ENCODE data around the gene GLIPR2. TPM values are rescaled to one million over a fixed set of nuclear protein-coding genes. Genes with fewer than 3 reads are reported as not detected.
"Not testable (repeated sequence)": the region's sequence is repeated elsewhere in the genome, so short reads cannot be mapped to it uniquely, and the experiment has no call there.

The GLIPR2 gene
- total RNA-seq, 2 experiments from 2014 or later = 56.5 to 58.1 TPM

DNA sequence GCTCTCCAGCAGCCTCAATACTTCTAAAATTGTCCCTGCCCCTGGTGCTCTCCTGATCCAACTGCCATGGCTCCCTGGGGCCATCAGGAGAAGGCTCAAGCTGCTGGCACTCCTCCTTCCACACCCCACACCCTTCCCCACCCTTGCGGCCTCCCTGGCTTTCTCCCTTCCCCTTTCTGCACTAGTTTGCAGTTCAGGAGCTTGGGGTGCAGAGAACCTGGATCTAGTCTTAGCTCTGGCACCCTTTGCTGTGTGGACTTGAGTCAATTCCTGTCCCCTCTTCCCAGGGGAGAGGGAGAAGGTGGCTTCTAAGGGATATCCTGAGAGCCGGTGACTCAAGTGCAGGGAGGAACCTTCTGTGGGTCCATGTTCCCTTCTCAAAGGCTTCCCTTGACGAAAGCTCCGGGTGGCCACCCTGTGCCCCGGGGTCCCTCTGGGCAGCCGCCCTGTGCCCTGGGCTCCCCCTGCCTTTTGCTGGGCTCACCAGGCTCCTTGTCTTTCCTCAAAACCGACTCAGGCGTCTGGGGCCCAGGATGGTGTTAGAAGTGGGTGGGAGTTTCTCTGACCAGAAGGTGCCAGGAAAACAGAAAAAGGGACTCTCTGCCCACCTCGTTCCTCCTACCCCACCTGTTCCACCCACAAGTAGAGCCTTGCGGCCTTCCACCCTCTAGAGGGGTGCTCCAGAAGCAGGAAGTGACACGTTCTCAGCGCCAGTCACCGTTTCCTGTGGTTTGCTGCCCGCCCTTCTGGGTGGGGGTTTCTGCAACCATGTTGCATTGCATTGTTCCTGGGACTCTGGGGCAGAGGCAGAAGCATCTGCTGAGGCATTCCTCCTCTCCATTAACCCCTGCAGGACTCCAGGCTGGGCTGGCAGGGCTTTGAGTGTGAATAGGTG is 15.0 kb downstream of the GLIPR2 start:
- Mint-ChIP-seq H3K4me3 (peak overlapping the region; percentile 75), H3K27me3 (no peaks in the 10 kb centered on the region), H3K27ac (peak overlapping the region; percentile 88), H3K4me1 (peaks cover 62% of the 10 kb centered on the region), H3K36me3 (peaks cover 40% of the 10 kb centered on the region), H3K9me3 (no peaks in the 10 kb centered on the region)
- DNase-seq (peak; percentile 84), ATAC-seq (ENCODE audit: low read depth) (peak; percentile 91)
- POLR2A ChIA-PET = interaction anchor here (0.6 to 3.7 kb wide), 7 partner anchors 9 to 39 kb away, joined by 3 to 24 read pairs (median 4); partner anchors contain the start of gene GLIPR2

DNA sequence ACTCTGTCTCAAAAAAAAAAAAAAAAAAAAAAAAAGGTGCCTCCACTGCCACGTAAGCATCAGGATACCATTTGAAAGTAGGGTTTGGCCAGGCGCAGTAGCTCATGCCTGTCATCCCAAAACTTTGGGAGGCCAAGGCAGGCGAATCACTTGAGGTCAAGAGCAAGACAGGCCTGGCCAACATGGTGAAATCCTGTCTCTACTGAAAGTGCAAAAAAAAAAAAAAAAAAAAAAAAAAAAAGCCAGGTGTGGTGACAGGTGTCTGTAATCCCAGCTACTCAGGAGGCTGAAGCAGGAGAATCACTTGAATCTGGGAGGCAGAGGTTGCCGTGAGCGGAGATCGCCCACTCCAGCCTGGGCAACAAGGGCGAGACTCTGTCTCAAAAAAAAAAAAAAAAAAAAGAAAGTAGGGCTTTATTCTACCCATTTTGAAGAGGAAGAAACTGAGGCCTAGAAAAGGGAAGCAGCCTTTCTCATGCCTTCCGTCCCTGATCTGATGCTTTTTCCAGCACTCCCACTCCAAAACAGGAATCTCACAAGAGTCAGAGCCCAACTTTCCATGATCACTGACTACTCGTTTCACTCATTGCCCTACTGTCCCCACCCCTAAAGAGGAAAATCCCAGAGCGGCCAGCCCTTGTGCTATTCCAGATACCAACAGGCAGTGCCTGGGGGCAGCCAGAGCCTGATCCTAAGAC is 16.4 kb downstream of the GLIPR2 start:
- Mint-ChIP-seq H3K27ac (peak overlapping the region; percentile 88), H3K27me3 (no peaks in the 10 kb centered on the region), H3K9me3 (no peaks in the 10 kb centered on the region), H3K36me3 (peaks cover 39% of the 10 kb centered on the region), H3K4me3 (no peak overlapping the region), H3K4me1 (peaks cover 53% of the 10 kb centered on the region)
- DNase-seq = no peak
- ATAC-seq (ENCODE audit: low read depth) = no peak
- POLR2A ChIA-PET = interaction anchor here (0.6 to 3.7 kb wide), 5 partner anchors 10 to 27 kb away, joined by 3 to 24 read pairs (median 8); partner anchors contain the start of gene GLIPR2

DNA sequence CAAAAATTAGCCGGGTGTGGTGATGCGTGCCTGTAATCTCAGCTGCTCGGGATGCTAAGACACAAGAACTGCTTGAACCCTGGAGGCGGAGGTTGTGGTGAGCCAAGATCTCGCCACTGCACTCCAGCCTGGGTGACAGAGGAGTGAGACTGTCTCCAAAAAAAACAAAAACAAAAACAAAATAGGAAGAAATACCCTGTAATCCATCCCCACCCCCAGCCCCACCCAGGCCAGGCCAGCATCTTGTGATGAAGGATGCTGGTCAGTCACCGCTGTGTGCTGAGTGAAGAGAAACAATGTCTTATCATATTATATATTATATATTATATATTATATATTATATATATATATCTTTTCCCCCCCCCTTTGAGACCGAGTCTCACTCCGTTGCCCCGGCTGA is 17.2 kb downstream of the GLIPR2 start:
- no peaks in the 10 kb centered on the region for H3K9me3 Mint-ChIP-seq
- peaks cover 46% of the 10 kb centered on the region for H3K36me3 Mint-ChIP-seq
- no peak for DNase-seq
- H3K4me1 Mint-ChIP-seq = peaks cover 49% of the 10 kb centered on the region
- no peaks in the 10 kb centered on the region for H3K27me3 Mint-ChIP-seq
- ATAC-seq (ENCODE audit: low read depth) = no peak
- no peak overlapping the region for H3K27ac Mint-ChIP-seq
- no peak overlapping the region for H3K4me3 Mint-ChIP-seq
- POLR2A ChIA-PET = no interaction called here

DNA sequence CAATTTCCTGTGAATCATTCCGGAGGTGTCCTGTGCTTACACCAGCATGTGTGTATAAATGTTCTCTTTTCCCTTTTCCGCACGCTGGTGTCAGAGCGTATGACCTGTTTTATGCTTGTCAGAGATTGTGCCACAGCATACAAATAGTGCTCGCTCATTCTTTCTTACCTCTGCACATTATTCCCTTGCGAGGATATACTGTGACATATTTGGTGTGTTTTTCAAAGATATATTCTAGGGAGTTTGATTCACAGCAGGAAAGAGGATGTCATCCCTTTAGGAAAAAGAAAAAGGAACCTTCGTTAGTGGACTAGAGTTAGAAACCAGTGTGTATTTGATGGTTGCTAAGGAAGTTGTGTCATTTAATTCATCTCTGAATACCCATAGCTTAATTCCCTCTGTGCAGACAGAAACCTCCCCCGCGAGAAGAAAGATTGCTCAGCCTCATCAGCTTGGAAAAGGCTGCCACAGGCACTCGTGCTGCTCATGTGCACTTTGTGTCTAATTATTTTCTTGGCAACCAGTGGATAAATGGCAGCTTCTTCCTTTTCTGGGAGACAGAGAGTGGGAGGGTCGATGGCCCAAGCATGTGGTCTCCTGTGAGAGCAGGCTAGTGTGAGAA is 17.9 kb downstream of the GLIPR2 start:
- no peak overlapping the region for H3K4me3 Mint-ChIP-seq
- H3K27ac Mint-ChIP-seq = no peak overlapping the region
- peaks cover 48% of the 10 kb centered on the region for H3K4me1 Mint-ChIP-seq
- no peak for ATAC-seq (ENCODE audit: low read depth)
- POLR2A ChIA-PET = interaction anchor here (0.9 to 1.2 kb wide), 2 partner anchors 10 to 18 kb away, joined by 3 read pairs; partner anchors contain the start of gene GLIPR2
- no peaks in the 10 kb centered on the region for H3K9me3 Mint-ChIP-seq
- peaks cover 53% of the 10 kb centered on the region for H3K36me3 Mint-ChIP-seq
- no peaks in the 10 kb centered on the region for H3K27me3 Mint-ChIP-seq
- no peak for DNase-seq

DNA sequence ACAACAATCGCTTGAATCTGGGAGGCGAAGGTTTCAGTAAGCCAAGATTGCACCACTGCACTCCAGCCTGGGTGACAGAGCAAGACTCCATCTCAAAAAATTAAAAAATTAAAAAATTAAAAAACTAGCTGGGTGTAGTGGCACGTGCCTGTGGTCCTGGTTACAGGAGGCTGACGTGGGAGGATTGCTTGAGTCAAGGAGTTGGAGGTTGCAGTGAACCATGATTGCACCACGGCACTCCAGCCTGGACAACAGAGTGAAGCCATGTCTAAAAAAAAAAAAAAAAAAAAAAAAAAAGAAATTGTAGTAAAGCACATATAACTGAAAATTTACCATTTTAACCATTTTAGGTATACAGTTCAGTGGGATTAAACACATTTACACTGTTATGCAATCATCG is 19.6 kb downstream of the GLIPR2 start:
- no peak overlapping the region for H3K4me3 Mint-ChIP-seq
- H3K27ac Mint-ChIP-seq = no peak overlapping the region
- DNase-seq (no peak), ATAC-seq (ENCODE audit: low read depth) (no peak)
- H3K9me3 Mint-ChIP-seq = no peaks in the 10 kb centered on the region
- no peaks in the 10 kb centered on the region for H3K27me3 Mint-ChIP-seq
- POLR2A ChIA-PET = interaction anchor here (0.7 to 1.2 kb wide), 2 partner anchors 10 to 12 kb away, joined by 3 to 10 read pairs; no protein-coding TSS in a partner anchor
- H3K36me3 Mint-ChIP-seq = peaks cover 53% of the 10 kb centered on the region
- peaks cover 33% of the 10 kb centered on the region for H3K4me1 Mint-ChIP-seq

DNA sequence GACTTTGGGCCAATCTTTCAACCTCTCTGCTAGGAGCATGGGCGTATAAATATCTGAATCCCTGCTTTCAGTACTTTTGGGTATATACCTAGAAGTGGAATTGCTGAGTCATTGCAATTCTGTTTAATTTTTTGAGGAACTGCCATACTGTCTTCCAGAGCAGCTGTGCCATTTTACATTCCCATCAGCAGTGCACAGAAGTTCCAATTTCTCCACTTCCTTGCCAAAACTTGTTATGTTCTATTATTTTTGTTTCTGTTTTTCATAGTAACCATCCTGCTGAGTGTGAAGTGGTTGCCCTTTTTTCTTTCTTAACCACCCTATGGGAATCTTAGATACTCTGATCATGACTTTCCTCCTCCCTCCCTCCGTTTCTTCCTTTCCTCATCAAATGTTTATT is 21.6 kb downstream of the GLIPR2 start:
- POLR2A ChIA-PET = no interaction called here
- DNase-seq (no peak), ATAC-seq (ENCODE audit: low read depth) (no peak)
- Mint-ChIP-seq H3K36me3 (peaks cover 62% of the 10 kb centered on the region), H3K4me1 (peaks cover 20% of the 10 kb centered on the region), H3K27me3 (no peaks in the 10 kb centered on the region), H3K4me3 (no peak overlapping the region), H3K27ac (peak overlapping the region; percentile 43), H3K9me3 (no peaks in the 10 kb centered on the region)

DNA sequence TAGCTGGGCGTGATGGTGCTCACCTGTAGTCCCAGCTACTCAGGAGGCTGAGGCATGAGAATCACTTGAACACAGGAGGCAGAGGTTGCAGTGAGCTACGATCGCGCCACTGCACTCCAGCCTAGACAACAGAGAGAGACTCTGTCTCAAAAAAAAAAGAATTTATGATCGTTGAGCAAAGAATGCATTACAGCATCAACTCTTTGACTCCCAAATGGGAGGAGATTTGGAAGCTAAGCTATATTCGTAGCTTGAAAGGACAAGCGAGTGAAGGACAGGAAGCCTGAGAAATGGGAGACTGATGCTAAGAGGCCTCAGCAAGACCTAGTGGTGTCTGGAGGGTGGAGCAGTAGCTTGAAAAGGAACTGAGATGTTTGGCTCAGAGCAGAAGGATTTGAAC is 22.4 kb downstream of the GLIPR2 start:
- H3K27ac Mint-ChIP-seq = no peak overlapping the region
- H3K27me3 Mint-ChIP-seq = no peaks in the 10 kb centered on the region
- no peak for ATAC-seq (ENCODE audit: low read depth)
- peaks cover 14% of the 10 kb centered on the region for H3K4me1 Mint-ChIP-seq
- POLR2A ChIA-PET = no interaction called here
- DNase-seq = no peak
- peaks cover 58% of the 10 kb centered on the region for H3K36me3 Mint-ChIP-seq
- no peak overlapping the region for H3K4me3 Mint-ChIP-seq
- H3K9me3 Mint-ChIP-seq = no peaks in the 10 kb centered on the region

DNA sequence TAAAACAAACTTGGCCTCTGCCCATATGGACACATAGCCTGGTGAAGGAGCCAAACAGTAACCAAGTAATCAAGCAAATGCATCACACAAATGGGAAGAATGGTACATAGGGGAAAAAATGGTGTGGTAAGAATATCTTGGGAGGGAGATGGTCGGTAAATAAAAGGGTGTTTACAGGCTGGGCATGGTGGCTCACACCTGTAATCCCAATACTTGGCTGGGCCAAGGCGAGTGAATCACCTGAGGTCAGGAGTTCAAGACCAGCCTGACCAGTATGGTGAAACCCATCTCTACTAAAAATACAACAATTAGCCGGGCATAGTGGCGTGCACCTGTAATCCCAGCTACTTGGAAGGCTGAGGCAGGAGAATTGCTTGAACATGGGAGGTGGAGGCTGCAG is 23.0 kb downstream of the GLIPR2 start:
- DNase-seq; H3K27me3 Mint-ChIP-seq; H3K4me1 Mint-ChIP-seq; H3K27ac Mint-ChIP-seq; POLR2A ChIA-PET; H3K9me3 Mint-ChIP-seq; ATAC-seq (ENCODE audit: low read depth); H3K4me3 Mint-ChIP-seq: not testable (repeated sequence)
- peaks cover 53% of the 10 kb centered on the region for H3K36me3 Mint-ChIP-seq

DNA sequence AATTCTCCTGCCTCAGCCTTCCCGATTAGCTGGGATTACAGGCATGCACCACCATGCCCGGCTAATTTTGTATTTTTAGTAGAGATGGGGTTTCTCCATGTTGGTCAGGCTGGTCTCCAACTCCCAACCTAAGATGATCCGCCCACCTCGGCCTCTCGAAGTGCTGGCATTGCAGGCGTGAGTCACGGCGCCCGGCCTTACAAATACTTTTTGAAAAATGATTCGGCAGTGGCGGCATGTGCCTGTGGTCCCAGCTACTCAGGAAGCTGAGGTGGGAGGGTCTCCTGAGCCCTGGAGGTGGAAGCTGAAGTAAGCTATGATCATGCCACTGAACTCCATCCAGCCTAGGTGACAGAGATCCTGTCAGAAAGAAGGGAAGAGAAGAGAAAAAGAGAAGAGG is 23.6 kb downstream of the GLIPR2 start:
- H3K4me1 Mint-ChIP-seq; POLR2A ChIA-PET; H3K27ac Mint-ChIP-seq; H3K4me3 Mint-ChIP-seq; ATAC-seq (ENCODE audit: low read depth); H3K27me3 Mint-ChIP-seq; DNase-seq; H3K9me3 Mint-ChIP-seq: not testable (repeated sequence)
- H3K36me3 Mint-ChIP-seq = peaks cover 48% of the 10 kb centered on the region

DNA sequence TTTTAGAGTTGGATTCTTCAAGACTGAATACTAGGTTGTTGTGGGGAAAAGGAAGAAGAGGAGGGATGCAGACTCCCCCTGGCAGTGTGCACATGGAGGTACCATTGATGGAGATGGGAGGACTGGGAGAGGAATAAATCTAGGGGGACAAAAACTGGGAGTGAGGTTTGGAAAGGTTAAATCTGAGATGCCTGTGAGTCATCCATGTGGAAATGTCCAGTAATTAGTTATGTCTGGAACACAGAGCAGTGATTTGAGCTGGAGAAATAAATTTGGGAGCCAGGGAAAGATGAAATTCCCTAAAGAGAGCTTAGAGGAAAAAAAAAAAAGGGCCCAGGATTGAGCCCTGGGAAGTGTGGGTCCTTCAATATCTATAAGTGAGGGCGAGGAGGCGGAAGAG is 24.7 kb downstream of the GLIPR2 start:
- Mint-ChIP-seq H3K36me3 (peaks cover 44% of the 10 kb centered on the region), H3K9me3 (no peaks in the 10 kb centered on the region), H3K27me3 (peaks cover 8% of the 10 kb centered on the region), H3K27ac (no peak overlapping the region), H3K4me1 (peaks cover 7% of the 10 kb centered on the region), H3K4me3 (no peak overlapping the region)
- ATAC-seq (ENCODE audit: low read depth) (no peak), DNase-seq (no peak)
- POLR2A ChIA-PET = no interaction called here

DNA sequence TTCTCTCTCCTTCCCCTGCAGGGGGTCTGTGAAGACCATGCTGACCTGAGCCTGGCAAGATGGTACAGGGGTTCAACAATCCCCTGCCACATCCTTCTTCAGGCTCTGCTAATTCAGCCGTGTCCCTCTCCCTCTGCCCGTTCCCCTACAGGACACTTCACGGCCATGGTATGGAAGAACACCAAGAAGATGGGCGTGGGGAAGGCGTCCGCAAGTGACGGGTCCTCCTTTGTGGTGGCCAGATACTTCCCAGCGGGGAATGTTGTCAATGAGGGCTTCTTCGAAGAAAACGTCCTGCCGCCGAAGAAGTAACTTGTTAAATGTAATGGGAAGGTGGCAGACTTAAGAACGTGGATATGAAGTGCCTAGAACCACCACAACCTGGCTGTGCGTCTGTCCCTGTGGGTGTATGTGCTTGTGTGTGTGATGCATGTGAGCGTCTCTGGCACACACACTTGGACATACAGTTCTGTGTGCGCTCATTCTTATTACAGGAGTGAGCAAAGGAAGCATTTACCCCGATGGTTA is 25.7 kb downstream of the GLIPR2 start:
- Mint-ChIP-seq H3K4me1 (peaks cover 10% of the 10 kb centered on the region), H3K27ac (no peak overlapping the region), H3K27me3 (peaks cover 14% of the 10 kb centered on the region), H3K4me3 (no peak overlapping the region), H3K9me3 (no peaks in the 10 kb centered on the region), H3K36me3 (peaks cover 40% of the 10 kb centered on the region)
- DNase-seq = no peak
- POLR2A ChIA-PET = no interaction called here
- no peak for ATAC-seq (ENCODE audit: low read depth)

DNA sequence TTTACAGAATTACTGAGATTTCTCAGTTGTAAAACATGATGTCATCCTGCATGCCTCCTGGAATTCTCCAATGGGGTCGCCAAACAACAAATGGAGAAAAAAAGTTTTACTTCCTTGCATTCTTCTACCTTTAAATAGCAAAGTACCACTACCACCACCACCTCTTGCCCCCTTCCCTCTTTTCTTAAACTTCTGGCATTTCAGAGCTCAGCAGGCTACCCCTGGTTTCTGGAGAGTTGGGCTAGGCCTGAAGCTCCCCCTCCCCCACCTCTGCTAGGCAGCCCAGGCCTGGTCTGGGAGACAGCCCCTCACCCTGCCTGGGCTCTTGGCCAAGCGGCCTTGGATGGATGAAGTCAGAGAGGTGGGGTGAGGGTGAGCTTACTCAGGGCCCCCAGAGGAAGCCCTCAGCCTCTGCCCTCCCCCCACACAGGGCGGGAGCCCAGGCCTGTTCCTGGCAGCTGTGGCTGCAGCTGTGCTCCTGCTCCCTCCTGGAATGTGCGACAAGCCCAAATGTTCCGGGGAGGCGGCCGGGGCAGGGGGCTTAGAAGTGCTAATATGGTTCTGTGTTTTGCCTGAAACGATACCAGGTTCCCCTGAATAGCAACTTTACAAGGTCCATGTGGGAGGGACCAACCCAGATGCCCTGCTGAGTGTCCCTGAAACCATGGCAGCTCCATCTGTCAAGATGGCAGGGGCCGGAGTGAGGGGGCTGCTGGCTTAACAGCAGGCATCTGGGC is 26.7 kb downstream of the GLIPR2 start:
- Mint-ChIP-seq H3K4me1 (peaks cover 10% of the 10 kb centered on the region), H3K27ac (no peak overlapping the region), H3K36me3 (peaks cover 31% of the 10 kb centered on the region), H3K4me3 (no peak overlapping the region), H3K9me3 (no peaks in the 10 kb centered on the region), H3K27me3 (peaks cover 21% of the 10 kb centered on the region)
- POLR2A ChIA-PET = interaction anchor here (2.2 kb wide), 1 partner anchor 11 kb away, joined by 11 read pairs; no protein-coding TSS in a partner anchor
- DNase-seq = peak; percentile 24
- no peak for ATAC-seq (ENCODE audit: low read depth)

Measured in activated naive CD8-positive, alpha-beta T cell treated with anti-CD3 and anti-CD28 coated beads, Interleukin-2, amount 10 ng/mL, durations not matched to agents 7 days and 5 days (primary cell).